Ascending aorta (tissue), 2 donors: ENCODE data around the gene LHPP. TPM values are rescaled to one million over a fixed set of nuclear protein-coding genes. Genes with fewer than 3 reads are reported as not detected.

Source experiments
- DNase-seq, 2 donors: peaks; one replicate each; pipeline ENCODE4 v3.0.0-alpha.2; 2019; ENCODE audit warnings: low spot score in 2 of 2
- H3K27ac ChIP-seq, 2 donors: fragments of 200-600 bp; sonication (generic); one replicate each; pipeline ENCODE4 v1.5.1; 2016 to 2017; ENCODE audit warnings: mild to moderate bottlenecking in 1 of 2
- H3K27me3 ChIP-seq: fragments of 200-600 bp; sonication (generic); one replicate; pipeline ENCODE4 v1.5.1; 2017
- H3K36me3 ChIP-seq, 2 donors: fragments of 200-600 bp; sonication (generic); one replicate each; pipeline ENCODE4 v1.5.1; 2016
- H3K4me1 ChIP-seq, 2 donors: fragments of 200-600 bp; sonication (generic); one replicate each; pipeline ENCODE4 v1.5.1; 2016 to 2017; ENCODE audit warnings: mild to moderate bottlenecking in 1 of 2
- H3K4me3 ChIP-seq, 2 donors: fragments of 200-600 bp; sonication (generic); one replicate each; pipeline ENCODE4 v1.5.1; 2016 to 2017; ENCODE audit warnings: mild to moderate bottlenecking in 1 of 2
- H3K9me3 ChIP-seq, 2 donors: fragments of 200-600 bp; sonication (generic); one replicate each; pipeline ENCODE4 v1.5.1; 2016
- intact Hi-C: fragments of 100-400 bp; cut with DNase I; formaldehyde crosslinking; loops from one replicate; pipeline ENCODE4 v1.15.1; 2023
- total RNA-seq: library from RNA; depleted of rRNA; stranded (reverse); fragments of >200 nt; gene quantifications from one replicate; pipeline ENCODE4 v1.1.0, GENCODE V29; 2016
- TF ChIP-seq, protein P1 (sequence below), 3 experiments: fragments of 200-600 bp in 2 of 3; fragments of 450-650 bp in 1 of 3; sonication (generic) in 2 of 3; IDR thresholded peaks; one replicate each; pipeline ENCODE4 v1.5.1; 2016 to 2019; ENCODE audit warnings: antibody characterized with exemption in 3 of 3, mild to moderate bottlenecking in 1 of 3, moderate library complexity in 1 of 3

Gene LHPP
- total RNA-seq, 1 donor from 2014 or later = 5.1 TPM

DNA sequence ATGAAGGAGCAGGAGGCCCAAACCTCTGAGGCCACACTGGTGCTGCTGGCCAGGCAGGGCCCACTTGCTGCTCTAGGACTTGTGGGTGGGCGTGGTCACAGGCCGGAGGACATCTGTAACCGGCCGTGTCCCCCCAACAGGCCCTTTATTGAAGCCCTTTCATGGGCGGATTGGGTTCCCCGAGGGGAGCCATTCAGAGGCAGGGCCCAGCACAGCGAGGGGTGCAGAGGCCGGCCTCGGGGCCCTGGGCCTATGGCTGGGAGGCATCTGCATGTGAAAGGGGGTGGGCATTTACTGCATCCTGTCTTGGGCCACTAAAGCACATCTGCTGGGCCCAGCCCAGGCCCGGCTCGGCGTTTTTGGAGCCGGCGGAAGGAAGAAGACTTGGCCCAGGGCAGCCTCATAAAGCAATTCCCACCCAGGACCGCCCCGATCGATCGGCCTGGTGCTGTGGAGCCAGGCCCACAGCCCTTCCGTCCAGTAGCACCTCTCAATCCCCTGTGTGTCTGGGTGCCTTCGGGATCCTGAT, 8.4 kb downstream of the LHPP start:
- Histone ChIP-seq H3K27ac (no peak overlapping the region), H3K4me1 (no peaks in the 10 kb centered on the region), H3K27me3 (no peaks in the 10 kb centered on the region), H3K9me3 (no peaks in the 10 kb centered on the region), H3K36me3 (no peaks in the 10 kb centered on the region), H3K4me3 (no peak overlapping the region)
- no peak for DNase-seq
- intact Hi-C loops = no loop called here
- TF ChIP-seq, protein P1, sequence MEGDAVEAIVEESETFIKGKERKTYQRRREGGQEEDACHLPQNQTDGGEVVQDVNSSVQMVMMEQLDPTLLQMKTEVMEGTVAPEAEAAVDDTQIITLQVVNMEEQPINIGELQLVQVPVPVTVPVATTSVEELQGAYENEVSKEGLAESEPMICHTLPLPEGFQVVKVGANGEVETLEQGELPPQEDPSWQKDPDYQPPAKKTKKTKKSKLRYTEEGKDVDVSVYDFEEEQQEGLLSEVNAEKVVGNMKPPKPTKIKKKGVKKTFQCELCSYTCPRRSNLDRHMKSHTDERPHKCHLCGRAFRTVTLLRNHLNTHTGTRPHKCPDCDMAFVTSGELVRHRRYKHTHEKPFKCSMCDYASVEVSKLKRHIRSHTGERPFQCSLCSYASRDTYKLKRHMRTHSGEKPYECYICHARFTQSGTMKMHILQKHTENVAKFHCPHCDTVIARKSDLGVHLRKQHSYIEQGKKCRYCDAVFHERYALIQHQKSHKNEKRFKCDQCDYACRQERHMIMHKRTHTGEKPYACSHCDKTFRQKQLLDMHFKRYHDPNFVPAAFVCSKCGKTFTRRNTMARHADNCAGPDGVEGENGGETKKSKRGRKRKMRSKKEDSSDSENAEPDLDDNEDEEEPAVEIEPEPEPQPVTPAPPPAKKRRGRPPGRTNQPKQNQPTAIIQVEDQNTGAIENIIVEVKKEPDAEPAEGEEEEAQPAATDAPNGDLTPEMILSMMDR (IDR thresholded peaks at IDR 0.05) = no peak

- no peaks in the 10 kb centered on the region for H3K9me3 ChIP-seq
- H3K27ac ChIP-seq = no peak overlapping the region
- TF ChIP-seq, protein P1 (IDR thresholded peaks at IDR 0.05) = no peak
These were observed 9.2 kb downstream of the LHPP start for GRCh38 chr10:124470544-124471434.

GRCh38 chr10:124472071-124472470, 10.4 kb downstream of the LHPP start:
- Histone ChIP-seq H3K27me3 (no peaks in the 10 kb centered on the region), H3K27ac (no peak overlapping the region), H3K9me3 (no peaks in the 10 kb centered on the region), H3K36me3 (no peaks in the 10 kb centered on the region), H3K4me1 (no peaks in the 10 kb centered on the region), H3K4me3 (no peak overlapping the region)
- intact Hi-C loops = no loop called here
- TF ChIP-seq, protein P1 (IDR thresholded peaks at IDR 0.05) = no peak
- DNase-seq = no peak

More at GRCh38 chr10:124470544-124471434, 9.2 kb downstream of the LHPP start:
- no peaks in the 10 kb centered on the region for H3K4me1 ChIP-seq
- no peak for DNase-seq
- intact Hi-C loops = no loop called here
- H3K4me3 ChIP-seq = no peak overlapping the region
- no peaks in the 10 kb centered on the region for H3K36me3 ChIP-seq
- no peaks in the 10 kb centered on the region for H3K27me3 ChIP-seq

DNA sequence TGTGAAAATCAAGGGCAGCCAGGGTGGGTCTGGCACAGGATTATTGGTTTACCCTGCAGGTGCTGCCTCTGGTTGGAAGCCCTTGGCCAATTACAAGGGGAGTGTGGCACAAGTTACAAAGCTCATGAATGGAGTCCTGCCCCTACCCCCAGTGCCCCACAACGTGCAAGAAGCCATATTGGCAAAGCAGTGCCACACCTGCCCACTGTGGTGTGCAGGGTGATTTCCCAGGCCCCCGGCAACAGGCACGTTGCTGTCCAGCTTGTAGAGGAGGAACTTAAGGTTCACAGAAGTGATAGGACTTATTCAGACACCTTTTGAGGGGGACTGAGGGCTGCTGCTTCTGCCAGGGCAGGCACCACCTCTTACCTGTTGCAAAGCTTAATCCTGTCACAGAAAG, 11.4 kb downstream of the LHPP start:
- no peak for DNase-seq
- H3K9me3 ChIP-seq = no peaks in the 10 kb centered on the region
- intact Hi-C loops = no loop called here
- H3K36me3 ChIP-seq = no peaks in the 10 kb centered on the region
- H3K4me1 ChIP-seq = no peaks in the 10 kb centered on the region
- H3K27ac ChIP-seq = no peak overlapping the region
- no peak overlapping the region for H3K4me3 ChIP-seq
- H3K27me3 ChIP-seq = no peaks in the 10 kb centered on the region
- TF ChIP-seq, protein P1 (IDR thresholded peaks at IDR 0.05) = no peak

GRCh38 chr10:124474514-124475070, 13.0 kb downstream of the LHPP start:
- Histone ChIP-seq H3K9me3 (no peaks in the 10 kb centered on the region), H3K4me3 (no peak overlapping the region), H3K4me1 (no peaks in the 10 kb centered on the region), H3K27me3 (no peaks in the 10 kb centered on the region), H3K27ac (no peak overlapping the region), H3K36me3 (no peaks in the 10 kb centered on the region)
- TF ChIP-seq, protein P1 (IDR thresholded peaks at IDR 0.05) = no peak
- intact Hi-C loops = no loop called here
- no peak for DNase-seq
